ENCODE measurements around the gene SURF4.

DNA sequence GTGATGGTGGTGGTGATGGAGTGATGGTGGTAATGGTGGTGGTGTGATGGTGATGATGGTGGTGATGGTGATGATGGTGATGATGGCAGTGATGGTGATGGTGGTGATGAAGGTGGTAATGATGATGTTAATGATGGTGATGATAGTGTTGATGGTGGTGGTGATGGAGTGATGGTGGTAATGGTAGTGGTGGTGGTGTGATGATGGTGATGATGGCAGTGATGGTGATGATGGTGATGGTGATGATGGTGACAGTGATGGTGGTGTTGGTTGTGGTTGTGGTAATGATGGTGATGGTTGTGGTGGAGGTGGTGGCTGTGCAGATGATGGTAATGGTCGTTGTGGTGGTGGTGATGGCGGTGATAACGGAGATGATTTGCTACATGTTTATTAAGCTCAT lies 7.6 kb upstream of the SURF4 start:
- TF ChIP-seq, protein P1, sequence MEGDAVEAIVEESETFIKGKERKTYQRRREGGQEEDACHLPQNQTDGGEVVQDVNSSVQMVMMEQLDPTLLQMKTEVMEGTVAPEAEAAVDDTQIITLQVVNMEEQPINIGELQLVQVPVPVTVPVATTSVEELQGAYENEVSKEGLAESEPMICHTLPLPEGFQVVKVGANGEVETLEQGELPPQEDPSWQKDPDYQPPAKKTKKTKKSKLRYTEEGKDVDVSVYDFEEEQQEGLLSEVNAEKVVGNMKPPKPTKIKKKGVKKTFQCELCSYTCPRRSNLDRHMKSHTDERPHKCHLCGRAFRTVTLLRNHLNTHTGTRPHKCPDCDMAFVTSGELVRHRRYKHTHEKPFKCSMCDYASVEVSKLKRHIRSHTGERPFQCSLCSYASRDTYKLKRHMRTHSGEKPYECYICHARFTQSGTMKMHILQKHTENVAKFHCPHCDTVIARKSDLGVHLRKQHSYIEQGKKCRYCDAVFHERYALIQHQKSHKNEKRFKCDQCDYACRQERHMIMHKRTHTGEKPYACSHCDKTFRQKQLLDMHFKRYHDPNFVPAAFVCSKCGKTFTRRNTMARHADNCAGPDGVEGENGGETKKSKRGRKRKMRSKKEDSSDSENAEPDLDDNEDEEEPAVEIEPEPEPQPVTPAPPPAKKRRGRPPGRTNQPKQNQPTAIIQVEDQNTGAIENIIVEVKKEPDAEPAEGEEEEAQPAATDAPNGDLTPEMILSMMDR (IDR thresholded peaks at IDR 0.05): no peak
- TF ChIP-seq, protein P2, sequence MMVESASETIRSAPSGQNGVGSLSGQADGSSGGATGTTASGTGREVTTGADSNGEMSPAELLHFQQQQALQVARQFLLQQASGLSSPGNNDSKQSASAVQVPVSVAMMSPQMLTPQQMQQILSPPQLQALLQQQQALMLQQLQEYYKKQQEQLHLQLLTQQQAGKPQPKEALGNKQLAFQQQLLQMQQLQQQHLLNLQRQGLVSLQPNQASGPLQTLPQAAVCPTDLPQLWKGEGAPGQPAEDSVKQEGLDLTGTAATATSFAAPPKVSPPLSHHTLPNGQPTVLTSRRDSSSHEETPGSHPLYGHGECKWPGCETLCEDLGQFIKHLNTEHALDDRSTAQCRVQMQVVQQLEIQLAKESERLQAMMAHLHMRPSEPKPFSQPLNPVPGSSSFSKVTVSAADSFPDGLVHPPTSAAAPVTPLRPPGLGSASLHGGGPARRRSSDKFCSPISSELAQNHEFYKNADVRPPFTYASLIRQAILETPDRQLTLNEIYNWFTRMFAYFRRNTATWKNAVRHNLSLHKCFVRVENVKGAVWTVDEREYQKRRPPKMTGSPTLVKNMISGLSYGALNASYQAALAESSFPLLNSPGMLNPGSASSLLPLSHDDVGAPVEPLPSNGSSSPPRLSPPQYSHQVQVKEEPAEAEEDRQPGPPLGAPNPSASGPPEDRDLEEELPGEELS (CRISPR knock-in tag; IDR thresholded peaks at IDR 0.05): no peak
- no peak for TF ChIP-seq NFATC4 (CRISPR knock-in tag; IDR thresholded peaks at IDR 0.05)
- TF ChIP-seq JUN (CRISPR knock-in tag; IDR thresholded peaks at IDR 0.05): no peak
- TF ChIP-seq, protein P3, sequence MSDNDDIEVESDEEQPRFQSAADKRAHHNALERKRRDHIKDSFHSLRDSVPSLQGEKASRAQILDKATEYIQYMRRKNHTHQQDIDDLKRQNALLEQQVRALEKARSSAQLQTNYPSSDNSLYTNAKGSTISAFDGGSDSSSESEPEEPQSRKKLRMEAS (CRISPR knock-in tag; IDR thresholded peaks at IDR 0.05): no peak
